Adrenal gland (tissue), 12 donors: ENCODE results near the gene MALAT1. TPM values are rescaled to one million over a fixed set of nuclear protein-coding genes. Genes with fewer than 3 reads are reported as not detected.

Experiments
- DNase-seq, 7 donors: peaks; one replicate each; pipeline ENCODE4 v3.0.0-alpha.2; 2019 to 2020
- H3K27ac ChIP-seq, 5 donors: fragments of 200-600 bp; sonication (generic) in 4 of 5; 1 replicate in 3 of 5; 2 replicates in 2 of 5; pipeline versions ENCODE4 v1.5.1 to v1.8.0; 2016 to 2020; ENCODE audit warnings: mild to moderate bottlenecking in 1 of 5
- H3K27me3 ChIP-seq: fragments of 200-600 bp; 2 replicates; pipeline ENCODE4 v1.8.0; 2021
- H3K36me3 ChIP-seq, 2 donors: fragments of 200-600 bp; replicated peaks in 1 of 2; 1 replicate in 1 of 2; 2 replicates in 1 of 2; pipeline versions ENCODE4 v1.5.1 to v1.8.0; 2018 to 2022
- H3K4me1 ChIP-seq, 2 donors: fragments of 200-600 bp; replicated peaks in 1 of 2; 1 replicate in 1 of 2; 2 replicates in 1 of 2; pipeline versions ENCODE4 v1.5.1 to v1.8.0; 2018 to 2021
- H3K4me3 ChIP-seq, 4 donors: fragments of 200-600 bp; sonication (generic) in 3 of 4; one replicate each; pipeline ENCODE4 v1.5.1; 2016 to 2018
- H3K9me3 ChIP-seq, 3 donors: fragments of 200-600 bp; sonication (generic) in 1 of 3; replicated peaks in 1 of 3; 1 replicate in 2 of 3; 2 replicates in 1 of 3; pipeline versions ENCODE4 v1.5.1 to v1.8.0; 2016 to 2021
- POLR2A ChIP-seq, 2 donors: fragments of 450-650 bp; IDR thresholded peaks; one replicate each; pipeline ENCODE4 v1.6.1; 2017; ENCODE audit warnings: antibody characterized with exemption in 2 of 2, mild to moderate bottlenecking in 2 of 2, moderate library complexity in 1 of 2
- WGBS, 4 donors: extraction: QIAGEN DNeasy Blood & Tissue Kit in 2 of 4; methylation state at CpG; one replicate each; pipeline versions ENCODE4 v1.1.5 to v1.1.7; 2013 to 2017; 5-methylcytosine and 5-hydroxymethylcytosine counted together
- intact Hi-C, 2 donors: fragments of 100-400 bp; cut with DNase I; formaldehyde crosslinking; loops; one replicate each; pipeline versions ENCODE4 v1.14.1 to v1.15.0; 2022 to 2023
- polyA plus RNA-seq, 3 donors: library from polyadenylated mRNA; stranded (reverse); fragments of 200-250 nt in 2 of 3; fragments of 350-450 nt in 1 of 3; fragmentation: Illumina TruSeq in 1 of 3; extraction: RNeasy Lipid Tissue Mini Kit (QIAGEN cat#74804) in 1 of 3; gene quantifications; one replicate each; pipeline ENCODE4 v1.2.3, GENCODE V29; 2013 to 2014
- total RNA-seq, 9 donors: library from RNA; depleted of rRNA in 4 of 9; stranded (reverse); fragments of >200 nt in 4 of 9; fragments of 120-200 nt in 1 of 9; fragmentation: NEBNext Ultra II Directional in 1 of 9; extraction: Animal tissue kit (Norgen Biotek cat#: 25700) in 1 of 9; gene quantifications; one replicate each; pipeline versions ENCODE4 v1.1.0 to v1.2.4, GENCODE V29; 2013 to 2023
- TF ChIP-seq, protein P1 (sequence below), 6 experiments: fragments of 450-650 bp in 4 of 6; fragments of 200-600 bp in 2 of 6; sonication (generic) in 1 of 6; IDR thresholded peaks; 1 replicate in 5 of 6; 2 replicates in 1 of 6; pipeline versions ENCODE4 v1.5.1 to v1.8.0; 2016 to 2021; ENCODE audit warnings: antibody characterized with exemption in 6 of 6, mild to moderate bottlenecking in 2 of 6, moderate library complexity in 1 of 6
- donor health status: healthy with polysubstance abuse.
- donor health status: Bipolar disorder and iron deficiency.
- donor health status: DM: yes; HTN: yes; CAD: no.
- donor health status: DM: no; HTN: no; CAD: no.
- donor health status: DM: no; HTN: no; CAD: no.
- donor health status: DM: yes; HTN: yes; CAD: no.

The MALAT1 gene
- total and polyA plus RNA-seq, 12 donors: 237 to 17,143 (median 9,608) TPM

DNA sequence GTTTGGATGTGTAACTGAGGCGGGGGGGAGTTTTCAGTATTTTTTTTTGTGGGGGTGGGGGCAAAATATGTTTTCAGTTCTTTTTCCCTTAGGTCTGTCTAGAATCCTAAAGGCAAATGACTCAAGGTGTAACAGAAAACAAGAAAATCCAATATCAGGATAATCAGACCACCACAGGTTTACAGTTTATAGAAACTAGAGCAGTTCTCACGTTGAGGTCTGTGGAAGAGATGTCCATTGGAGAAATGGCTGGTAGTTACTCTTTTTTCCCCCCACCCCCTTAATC, 2.3 kb downstream of the MALAT1 start:
- Histone ChIP-seq H3K4me1 (peaks cover 18 to 25% of the 10 kb centered on the region in 2 donors), H3K27ac (peak overlapping the region; percentile 93 to 99 (median 97)), H3K27me3 (no peaks in the 10 kb centered on the region), H3K9me3 (no peaks in the 10 kb centered on the region), H3K36me3 (peaks cover 0 to 60% of the 10 kb centered on the region in 2 donors), H3K4me3 (peak overlapping the region; percentile 78 to 96 (median 90))
- no peak for DNase-seq
- WGBS, 4 donors: 0% methylated on average over 2 of the region's 2 CpGs
- no peak for TF ChIP-seq POLR2A (IDR thresholded peaks at IDR 0.05)
- TF ChIP-seq, protein P1, sequence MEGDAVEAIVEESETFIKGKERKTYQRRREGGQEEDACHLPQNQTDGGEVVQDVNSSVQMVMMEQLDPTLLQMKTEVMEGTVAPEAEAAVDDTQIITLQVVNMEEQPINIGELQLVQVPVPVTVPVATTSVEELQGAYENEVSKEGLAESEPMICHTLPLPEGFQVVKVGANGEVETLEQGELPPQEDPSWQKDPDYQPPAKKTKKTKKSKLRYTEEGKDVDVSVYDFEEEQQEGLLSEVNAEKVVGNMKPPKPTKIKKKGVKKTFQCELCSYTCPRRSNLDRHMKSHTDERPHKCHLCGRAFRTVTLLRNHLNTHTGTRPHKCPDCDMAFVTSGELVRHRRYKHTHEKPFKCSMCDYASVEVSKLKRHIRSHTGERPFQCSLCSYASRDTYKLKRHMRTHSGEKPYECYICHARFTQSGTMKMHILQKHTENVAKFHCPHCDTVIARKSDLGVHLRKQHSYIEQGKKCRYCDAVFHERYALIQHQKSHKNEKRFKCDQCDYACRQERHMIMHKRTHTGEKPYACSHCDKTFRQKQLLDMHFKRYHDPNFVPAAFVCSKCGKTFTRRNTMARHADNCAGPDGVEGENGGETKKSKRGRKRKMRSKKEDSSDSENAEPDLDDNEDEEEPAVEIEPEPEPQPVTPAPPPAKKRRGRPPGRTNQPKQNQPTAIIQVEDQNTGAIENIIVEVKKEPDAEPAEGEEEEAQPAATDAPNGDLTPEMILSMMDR (IDR thresholded peaks at IDR 0.05): no peak
- intact Hi-C loops: no loop called here

DNA sequence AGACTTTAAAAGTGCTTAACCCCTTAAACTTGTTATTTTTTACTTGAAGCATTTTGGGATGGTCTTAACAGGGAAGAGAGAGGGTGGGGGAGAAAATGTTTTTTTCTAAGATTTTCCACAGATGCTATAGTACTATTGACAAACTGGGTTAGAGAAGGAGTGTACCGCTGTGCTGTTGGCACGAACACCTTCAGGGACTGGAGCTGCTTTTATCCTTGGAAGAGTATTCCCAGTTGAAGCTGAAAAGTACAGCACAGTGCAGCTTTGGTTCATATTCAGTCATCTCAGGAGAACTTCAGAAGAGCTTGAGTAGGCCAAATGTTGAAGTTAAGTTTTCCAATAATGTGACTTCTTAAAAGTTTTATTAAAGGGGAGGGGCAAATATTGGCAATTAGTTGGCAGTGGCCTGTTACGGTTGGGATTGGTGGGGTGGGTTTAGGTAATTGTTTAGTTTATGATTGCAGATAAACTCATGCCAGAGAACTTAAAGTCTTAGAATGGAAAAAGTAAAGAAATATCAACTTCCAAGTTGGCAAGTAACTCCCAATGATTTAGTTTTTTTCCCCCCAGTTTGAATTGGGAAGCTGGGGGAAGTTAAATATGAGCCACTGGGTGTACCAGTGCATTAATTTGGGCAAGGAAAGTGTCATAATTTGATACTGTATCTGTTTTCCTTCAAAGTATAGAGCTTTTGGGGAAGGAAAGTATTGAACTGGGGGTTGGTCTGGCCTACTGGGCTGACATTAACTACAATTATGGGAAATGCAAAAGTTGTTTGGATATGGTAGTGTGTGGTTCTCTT, 2.8 kb downstream of the MALAT1 start:
- H3K4me3 ChIP-seq: peak overlapping the region; percentile 78 to 96 (median 90)
- TF ChIP-seq POLR2A (IDR thresholded peaks at IDR 0.05): peak; percentile 48 to 77
- TF ChIP-seq, protein P1 (IDR thresholded peaks at IDR 0.05): no peak
- intact Hi-C loops: no loop called here
- peaks cover 0 to 63% of the 10 kb centered on the region in 2 donors for H3K36me3 ChIP-seq
- peak overlapping the region; percentile 93 to 99 (median 97) for H3K27ac ChIP-seq
- H3K4me1 ChIP-seq: peaks cover 16 to 25% of the 10 kb centered on the region in 2 donors
- peak in 2 of 7 donors; percentile 16 to 37 for DNase-seq
- WGBS, 4 donors: 0 to 1% (median 0%) methylated on average over 3 of the region's 3 CpGs
- no peaks in the 10 kb centered on the region for H3K27me3 ChIP-seq
- H3K9me3 ChIP-seq: no peaks in the 10 kb centered on the region

DNA sequence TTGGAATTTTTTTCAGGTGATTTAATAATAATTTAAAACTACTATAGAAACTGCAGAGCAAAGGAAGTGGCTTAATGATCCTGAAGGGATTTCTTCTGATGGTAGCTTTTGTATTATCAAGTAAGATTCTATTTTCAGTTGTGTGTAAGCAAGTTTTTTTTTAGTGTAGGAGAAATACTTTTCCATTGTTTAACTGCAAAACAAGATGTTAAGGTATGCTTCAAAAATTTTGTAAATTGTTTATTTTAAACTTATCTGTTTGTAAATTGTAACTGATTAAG, 3.4 kb downstream of the MALAT1 start:
- intact Hi-C loops: no loop called here
- H3K27ac ChIP-seq: peak overlapping the region; percentile 93 to 99 (median 97)
- H3K4me3 ChIP-seq: peak overlapping the region; percentile 78 to 96 (median 90)
- DNase-seq: no peak
- H3K36me3 ChIP-seq: peaks cover 0 to 63% of the 10 kb centered on the region in 2 donors
- no peaks in the 10 kb centered on the region for H3K9me3 ChIP-seq
- H3K27me3 ChIP-seq: no peaks in the 10 kb centered on the region
- TF ChIP-seq POLR2A (IDR thresholded peaks at IDR 0.05): no peak
- TF ChIP-seq, protein P1 (IDR thresholded peaks at IDR 0.05): no peak
- peaks cover 12 to 20% of the 10 kb centered on the region in 2 donors for H3K4me1 ChIP-seq

DNA sequence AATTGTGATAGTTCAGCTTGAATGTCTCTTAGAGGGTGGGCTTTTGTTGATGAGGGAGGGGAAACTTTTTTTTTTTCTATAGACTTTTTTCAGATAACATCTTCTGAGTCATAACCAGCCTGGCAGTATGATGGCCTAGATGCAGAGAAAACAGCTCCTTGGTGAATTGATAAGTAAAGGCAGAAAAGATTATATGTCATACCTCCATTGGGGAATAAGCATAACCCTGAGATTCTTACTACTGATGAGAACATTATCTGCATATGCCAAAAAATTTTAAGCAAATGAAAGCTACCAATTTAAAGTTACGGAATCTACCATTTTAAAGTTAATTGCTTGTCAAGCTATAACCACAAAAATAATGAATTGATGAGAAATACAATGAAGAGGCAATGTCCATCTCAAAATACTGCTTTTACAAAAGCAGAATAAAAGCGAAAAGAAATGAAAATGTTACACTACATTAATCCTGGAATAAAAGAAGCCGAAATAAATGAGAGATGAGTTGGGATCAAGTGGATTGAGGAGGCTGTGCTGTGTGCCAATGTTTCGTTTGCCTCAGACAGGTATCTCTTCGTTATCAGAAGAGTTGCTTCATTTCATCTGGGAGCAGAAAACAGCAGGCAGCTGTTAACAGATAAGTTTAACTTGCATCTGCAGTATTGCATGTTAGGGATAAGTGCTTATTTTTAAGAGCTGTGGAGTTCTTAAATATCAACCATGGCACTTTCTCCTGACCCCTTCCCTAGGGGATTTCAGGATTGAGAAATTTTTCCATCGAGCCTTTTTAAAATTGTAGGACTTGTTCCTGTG, 3.9 kb downstream of the MALAT1 start:
- TF ChIP-seq POLR2A (IDR thresholded peaks at IDR 0.05): peak; percentile 70 to 89
- TF ChIP-seq, protein P1 (IDR thresholded peaks at IDR 0.05): no peak
- Histone ChIP-seq H3K9me3 (no peaks in the 10 kb centered on the region), H3K36me3 (peaks cover 0 to 63% of the 10 kb centered on the region in 2 donors), H3K4me1 (peaks cover 12 to 20% of the 10 kb centered on the region in 2 donors), H3K27me3 (no peaks in the 10 kb centered on the region), H3K4me3 (peak overlapping the region; percentile 29 to 88 (median 62)), H3K27ac (peak overlapping the region; percentile 93 to 99 (median 97))
- intact Hi-C loops: no loop called here
- peak in 4 of 7 donors; percentile 25 to 58 (median 53) for DNase-seq
- WGBS, 4 donors: 0 to 1% (median 0%) methylated on average over 6 of the region's 6 CpGs
